Endothelial cell of umbilical vein (primary cell): ENCODE measurements around the gene MSANTD2. TPM values are rescaled to one million over a fixed set of nuclear protein-coding genes. Genes with fewer than 3 reads are reported as not detected.

ENCODE experiments used
- BruUV-seq: library from RNA; stranded (reverse); fragments of 400-500 nt; replicated peaks from 2 replicates; lab custom pipeline; 2021; lab: Mats Ljungman, UMichigan
- CTCF ChIA-PET: fragments of 300-600, 350-600 bp; sonication (Branson Sonifier 250); formaldehyde crosslinking; loops from one replicate; lab custom pipeline; 2021; ENCODE audit warnings: antibody characterized with exemption, inconsistent platforms; lab: Charles Lee
- POLR2A ChIA-PET: fragments of 300-600, 350-600 bp; sonication (Branson Sonifier 250); formaldehyde crosslinking; loops from one replicate; lab custom pipeline; 2021; ENCODE audit warnings: antibody characterized with exemption, inconsistent platforms; lab: Charles Lee
- DNase-seq: peaks from one replicate; pipeline ENCODE4 v3.0.0-alpha.2; 2011; ENCODE audit warnings: low read depth, low spot score
- FAIRE-seq: peaks from 2 replicates; lab custom pipeline; 2011; peaks lifted over from hg19 to GRCh38; lab: Jason Lieb, UNC
- H2AFZ ChIP-seq: 2 replicates; pipeline ENCODE4 v1.6.0; 2012; ENCODE audit warnings: low read depth, low read length, control low read depth, inconsistent platforms
- H3K27ac ChIP-seq: 2 replicates; pipeline ENCODE4 v1.5.1; 2011; ENCODE audit warnings: low read depth, mild to moderate bottlenecking, control low read depth, low read length, moderate library complexity; ENCODE audit not compliant: insufficient read depth
- H3K27me3 ChIP-seq, 2 experiments: 2 replicates each; pipeline versions ENCODE4 v1.6.0 to v1.6.1; 2011; ENCODE audit warnings: low read length in 2 of 2, mixed read lengths in 1 of 2; ENCODE audit not compliant: control insufficient read depth in 2 of 2, insufficient read depth in 2 of 2
- H3K36me3 ChIP-seq, 2 experiments: 2 replicates in 1 of 2; 3 replicates in 1 of 2; pipeline ENCODE4 v1.5.1; 2011; ENCODE audit warnings: low read length in 2 of 2, mild to moderate bottlenecking in 1 of 2, moderate library complexity in 1 of 2; ENCODE audit not compliant: control insufficient read depth in 2 of 2, insufficient read depth in 2 of 2; ENCODE audit errors: extremely low read depth in 1 of 2
- H3K4me1 ChIP-seq: 3 replicates; pipeline ENCODE4 v1.5.1; 2011; ENCODE audit warnings: mild to moderate bottlenecking, low read length; ENCODE audit not compliant: control insufficient read depth, insufficient read depth; ENCODE audit errors: extremely low read depth
- H3K4me2 ChIP-seq: 2 replicates; pipeline ENCODE4 v1.6.1; 2011; ENCODE audit warnings: low read length, control low read depth, mixed read lengths; ENCODE audit not compliant: insufficient read depth
- H3K4me3 ChIP-seq, 3 experiments: fragments of 200-600 bp in 1 of 3; sonication (generic), shearing (Covaris generic) in 1 of 3; replicated peaks in 1 of 3; 2 replicates each; pipeline ENCODE4 v1.5.1; 2011 to 2016; ENCODE audit warnings: control low read depth in 3 of 3, low read length in 3 of 3, mild to moderate bottlenecking in 2 of 3, inconsistent platforms in 1 of 3, low read depth in 1 of 3, moderate library complexity in 1 of 3; ENCODE audit not compliant: insufficient read depth in 1 of 3
- H3K79me2 ChIP-seq: 2 replicates; pipeline ENCODE4 v1.6.0; 2012; ENCODE audit warnings: low read length, inconsistent platforms; ENCODE audit not compliant: control insufficient read depth, insufficient read depth
- H3K9ac ChIP-seq: replicated peaks from 2 replicates; pipeline ENCODE3; 2011; ENCODE audit warnings: low read length, control low read depth; ENCODE audit not compliant: insufficient read depth; ENCODE audit errors: extremely low read depth
- H3K9me1 ChIP-seq: replicated peaks from 3 replicates; pipeline ENCODE4 v1.6.0; 2011; ENCODE audit warnings: mild to moderate bottlenecking, low read length; ENCODE audit not compliant: control insufficient read depth, insufficient read depth; ENCODE audit errors: extremely low read depth
- H3K9me3 ChIP-seq: replicated peaks from 2 replicates; pipeline ENCODE4 v1.5.1; 2012; ENCODE audit warnings: low read length, inconsistent platforms; ENCODE audit not compliant: control insufficient read depth, insufficient read depth
- H4K20me1 ChIP-seq: replicated peaks from 2 replicates; pipeline ENCODE3; 2011; ENCODE audit warnings: mild to moderate bottlenecking, low read length; ENCODE audit not compliant: control insufficient read depth, insufficient read depth; ENCODE audit errors: extremely low read depth
- EZH2 ChIP-seq: IDR thresholded peaks from 2 replicates; pipeline ENCODE4 v1.6.1; 2012; ENCODE audit warnings: borderline replicate concordance, low read depth, mild to moderate bottlenecking, moderate library complexity, low read length, inconsistent platforms; ENCODE audit not compliant: severe bottlenecking
- FOS ChIP-seq: IDR thresholded peaks from 2 replicates; pipeline ENCODE4 v1.6.1; 2011; ENCODE audit warnings: mild to moderate bottlenecking, low read length, moderate library complexity, borderline replicate concordance; ENCODE audit not compliant: insufficient read depth
- GATA2 ChIP-seq: IDR thresholded peaks from 2 replicates; pipeline ENCODE4 v1.7.0; 2011; ENCODE audit warnings: low read depth, mild to moderate bottlenecking, moderate library complexity, mixed read lengths, low read length; ENCODE audit not compliant: insufficient read length, insufficient read depth
- JUN ChIP-seq: IDR thresholded peaks from 2 replicates; pipeline ENCODE4 v1.6.1; 2011; ENCODE audit warnings: borderline replicate concordance, low read depth; ENCODE audit not compliant: insufficient read length, insufficient read depth
- MAX ChIP-seq: IDR thresholded peaks from 2 replicates; pipeline ENCODE4 v1.6.1; 2011; ENCODE audit not compliant: insufficient read depth, insufficient read length
- MYC ChIP-seq: IDR thresholded peaks from one replicate; pipeline ENCODE4 v1.6.1; 2011; ENCODE audit warnings: mild to moderate bottlenecking, low read depth, low read length
- POLR2A ChIP-seq: IDR thresholded peaks from 2 replicates; pipeline ENCODE4 v1.6.1; 2012; ENCODE audit warnings: low read depth, mild to moderate bottlenecking, control low read depth, low read length
- POLR2AphosphoS5 ChIP-seq: IDR thresholded peaks from 2 replicates; pipeline ENCODE4 v1.6.1; 2012; ENCODE audit warnings: low read depth, mild to moderate bottlenecking, control low read depth, low read length, moderate library complexity; ENCODE audit not compliant: insufficient read depth
- dilution Hi-C: fragments of 300-500 bp; cut with MboI; formaldehyde crosslinking; loops from one replicate; pipeline ENCODE4 v1.15.0; 2019; ENCODE audit warnings: low sequenced_read_pairs; ENCODE audit not compliant: extremely low pct_ligation_motif_present
- intact Hi-C: fragments of 100-400 bp; cut with micrococcal nuclease; formaldehyde crosslinking; loops from one replicate; pipeline ENCODE4 v1.10.0; 2022
- polyA plus RNA-seq, 4 experiments: library from polyadenylated mRNA; depleted of rRNA in 3 of 4; stranded (reverse) in 3 of 4; unstranded in 1 of 4; fragments of >200 nt; gene quantifications; 2 replicates each; pipeline versions ENCODE4 v1.2.1 to v1.2.3, GENCODE V29; 2011 to 2012; ENCODE audit warnings: missing spikeins in 1 of 4
- total RNA-seq: library from RNA; stranded (reverse); gene quantifications from 2 replicates; pipeline ENCODE4 v1.2.3, GENCODE V29; 2021
- TF ChIP-seq, protein P1 (sequence below), 2 donors: IDR thresholded peaks; 1 replicate in 1 of 2; 2 replicates in 1 of 2; pipeline ENCODE4 v1.5.1; 2011; ENCODE audit warnings: low read length in 2 of 2, mild to moderate bottlenecking in 2 of 2, moderate library complexity in 2 of 2, control low read depth in 1 of 2, inconsistent platforms in 1 of 2, low read depth in 1 of 2; ENCODE audit not compliant: insufficient read depth in 1 of 2; ENCODE audit errors: extremely low read depth in 1 of 2

MSANTD2 gene
- total and polyA plus RNA-seq, 2 donors (not counting 3 experiments of a cell fraction or from before 2014, with no cell fraction given): 5.5 to 23.2 TPM

DNA sequence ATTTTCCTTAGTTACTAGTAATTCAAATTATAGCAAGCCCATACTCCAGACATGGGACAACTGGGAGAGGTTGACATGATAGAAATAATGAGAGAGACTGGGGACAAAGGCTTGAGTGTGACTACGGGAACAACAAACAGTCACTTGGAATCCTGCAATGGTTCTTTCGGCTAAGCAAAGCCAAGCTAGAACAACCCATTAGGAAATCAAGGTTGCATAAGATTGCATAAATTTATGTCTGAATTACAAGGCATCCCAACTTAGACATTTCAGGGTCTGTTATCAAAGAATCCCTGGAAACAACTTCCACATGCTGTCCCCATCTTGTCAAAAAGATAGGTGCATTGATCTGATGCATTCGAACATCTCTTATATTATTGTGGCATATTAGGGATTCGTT is 70.6 kb downstream of the MSANTD2 start:
- H4K20me1 ChIP-seq: no peaks in the 10 kb centered on the region
- H3K27me3 ChIP-seq: peaks cover under 1 to 4% of the 10 kb centered on the region in 2 experiments
- DNase-seq (no peak), FAIRE-seq (no peak)
- no peaks in the 10 kb centered on the region for H3K9me1 ChIP-seq
- no peak overlapping the region for H2AFZ ChIP-seq
- peaks cover 21% of the 10 kb centered on the region for H3K4me1 ChIP-seq
- no peak overlapping the region for H3K9ac ChIP-seq
- H3K79me2 ChIP-seq: no peaks in the 10 kb centered on the region
- ChIA-PET POLR2A (no interaction called here), CTCF (interaction anchor here (1.9 kb wide), 1 partner anchor 61 kb away, joined by 4 read pairs; no protein-coding TSS in a partner anchor)
- H3K4me2 ChIP-seq: no peak overlapping the region
- no peak for TF ChIP-seq POLR2A
- TF ChIP-seq GATA2: no peak
- TF ChIP-seq FOS: no peak
- TF ChIP-seq JUN: no peak
- TF ChIP-seq, protein P1, sequence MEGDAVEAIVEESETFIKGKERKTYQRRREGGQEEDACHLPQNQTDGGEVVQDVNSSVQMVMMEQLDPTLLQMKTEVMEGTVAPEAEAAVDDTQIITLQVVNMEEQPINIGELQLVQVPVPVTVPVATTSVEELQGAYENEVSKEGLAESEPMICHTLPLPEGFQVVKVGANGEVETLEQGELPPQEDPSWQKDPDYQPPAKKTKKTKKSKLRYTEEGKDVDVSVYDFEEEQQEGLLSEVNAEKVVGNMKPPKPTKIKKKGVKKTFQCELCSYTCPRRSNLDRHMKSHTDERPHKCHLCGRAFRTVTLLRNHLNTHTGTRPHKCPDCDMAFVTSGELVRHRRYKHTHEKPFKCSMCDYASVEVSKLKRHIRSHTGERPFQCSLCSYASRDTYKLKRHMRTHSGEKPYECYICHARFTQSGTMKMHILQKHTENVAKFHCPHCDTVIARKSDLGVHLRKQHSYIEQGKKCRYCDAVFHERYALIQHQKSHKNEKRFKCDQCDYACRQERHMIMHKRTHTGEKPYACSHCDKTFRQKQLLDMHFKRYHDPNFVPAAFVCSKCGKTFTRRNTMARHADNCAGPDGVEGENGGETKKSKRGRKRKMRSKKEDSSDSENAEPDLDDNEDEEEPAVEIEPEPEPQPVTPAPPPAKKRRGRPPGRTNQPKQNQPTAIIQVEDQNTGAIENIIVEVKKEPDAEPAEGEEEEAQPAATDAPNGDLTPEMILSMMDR (IDR thresholded peaks at IDR 0.05; ENCODE audit: extremely low read depth in 1 of 2, insufficient read depth in 1 of 2, low read depth in 1 of 2, low read length in 2 of 2): no peak
- no peak for TF ChIP-seq POLR2AphosphoS5
- TF ChIP-seq EZH2: no peak
- no peak for TF ChIP-seq MAX
- no peak for TF ChIP-seq MYC
- H3K4me3 ChIP-seq: no peak overlapping the region
- no peaks in the 10 kb centered on the region for H3K9me3 ChIP-seq
- no TSS peak for BruUV-seq
- H3K27ac ChIP-seq: no peak overlapping the region
- no peaks in the 10 kb centered on the region for H3K36me3 ChIP-seq
- intact Hi-C loops: no loop called here
- dilution Hi-C loops: no loop called here
